Ishikawa (cell line): ENCODE data around the gene SAXO1.

ENCODE experiments used
- CREB1 ChIP-seq: IDR thresholded peaks from 2 replicates; pipeline ENCODE4 v1.6.1; 2012; ENCODE audit warnings: low read depth
- EGR1 ChIP-seq: IDR thresholded peaks from 2 replicates; pipeline ENCODE4 v1.6.1; 2012
- EP300 ChIP-seq: IDR thresholded peaks from 2 replicates; pipeline ENCODE4 v1.6.1; 2012; ENCODE audit warnings: borderline replicate concordance
- MAX ChIP-seq: IDR thresholded peaks from 2 replicates; pipeline ENCODE4 v1.6.1; 2012
- NFIC ChIP-seq: IDR thresholded peaks from 2 replicates; pipeline ENCODE4 v1.6.1; 2012
- RAD21 ChIP-seq: IDR thresholded peaks from 2 replicates; pipeline ENCODE4 v1.6.1; 2012; ENCODE audit warnings: low read depth
- REST ChIP-seq: IDR thresholded peaks from 2 replicates; pipeline ENCODE4 v1.6.1; 2012; ENCODE audit warnings: low read depth, mild to moderate bottlenecking
- TAF1 ChIP-seq: IDR thresholded peaks from 2 replicates; pipeline ENCODE4 v1.6.1; 2012; ENCODE audit warnings: low read depth, mild to moderate bottlenecking
- TCF12 ChIP-seq: IDR thresholded peaks from 2 replicates; pipeline ENCODE4 v1.6.1; 2012; ENCODE audit warnings: low read depth
- USF1 ChIP-seq: IDR thresholded peaks from 2 replicates; pipeline ENCODE4 v1.6.1; 2012

- TF ChIP-seq EP300 = no peak
- TF ChIP-seq TAF1 = no peak
- no peak for TF ChIP-seq MAX
- no peak for TF ChIP-seq USF1
- no peak for TF ChIP-seq REST
- no peak for TF ChIP-seq EGR1
- no peak for TF ChIP-seq RAD21
- no peak for TF ChIP-seq NFIC
- no peak for TF ChIP-seq TCF12
- TF ChIP-seq CREB1 = no peak
Measured at GRCh38 chr9:18893046-18893445, 140.0 kb downstream of the SAXO1 start.
